Esophagus muscularis mucosa (tissue), 4 donors: ENCODE data around the gene TMEM238.

Source experiments
- CTCF ChIP-seq, 3 experiments: fragments of 200-600 bp in 2 of 3; fragments of 450-650 bp in 1 of 3; sonication (generic) in 2 of 3; IDR thresholded peaks; one replicate each; pipeline ENCODE4 v1.5.1; 2017 to 2019; ENCODE audit warnings: antibody characterized with exemption in 3 of 3, mild to moderate bottlenecking in 2 of 3, moderate library complexity in 1 of 3
- EP300 ChIP-seq: sonication (generic); formaldehyde crosslinking; IDR thresholded peaks from one replicate; pipeline ENCODE4 v1.6.1; 2017; ENCODE audit warnings: antibody characterized with exemption
- POLR2A ChIP-seq: fragments of 450-650 bp; IDR thresholded peaks from one replicate; pipeline ENCODE4 v1.6.1; 2017; ENCODE audit warnings: antibody characterized with exemption, moderate library complexity, mild to moderate bottlenecking, low read depth

- TF ChIP-seq CTCF (IDR thresholded peaks at IDR 0.05) (no peak), EP300 (no peak), POLR2A (no peak)
Measured at GRCh38 chr19:55377356-55378131, 6.5 kb downstream of the TMEM238 start.
